Neuron (in vitro differentiated cells): ENCODE results near the gene HADH.

Experiments used
- H2AFZ ChIP-seq: one replicate; pipeline ENCODE4 v1.6.1; 2013; ENCODE audit warnings: low read depth, mild to moderate bottlenecking, inconsistent platforms, low read length, moderate library complexity
- H3K27me3 ChIP-seq: one replicate; pipeline ENCODE4 v1.6.1; 2013; ENCODE audit warnings: low read length; ENCODE audit not compliant: insufficient read depth
- H3K36me3 ChIP-seq: one replicate; pipeline ENCODE4 v1.6.1; 2013; ENCODE audit warnings: low read length; ENCODE audit not compliant: insufficient read depth
- H3K4me1 ChIP-seq: one replicate; pipeline ENCODE4 v1.6.1; 2013; ENCODE audit warnings: low read length; ENCODE audit not compliant: insufficient read depth
- H3K4me3 ChIP-seq: 2 replicates; pipeline ENCODE4 v1.5.1; 2013; ENCODE audit warnings: mild to moderate bottlenecking, low read length, moderate library complexity
- H3K9me3 ChIP-seq: one replicate; pipeline ENCODE4 v1.6.1; 2013; ENCODE audit warnings: low read length

Gene HADH

DNA sequence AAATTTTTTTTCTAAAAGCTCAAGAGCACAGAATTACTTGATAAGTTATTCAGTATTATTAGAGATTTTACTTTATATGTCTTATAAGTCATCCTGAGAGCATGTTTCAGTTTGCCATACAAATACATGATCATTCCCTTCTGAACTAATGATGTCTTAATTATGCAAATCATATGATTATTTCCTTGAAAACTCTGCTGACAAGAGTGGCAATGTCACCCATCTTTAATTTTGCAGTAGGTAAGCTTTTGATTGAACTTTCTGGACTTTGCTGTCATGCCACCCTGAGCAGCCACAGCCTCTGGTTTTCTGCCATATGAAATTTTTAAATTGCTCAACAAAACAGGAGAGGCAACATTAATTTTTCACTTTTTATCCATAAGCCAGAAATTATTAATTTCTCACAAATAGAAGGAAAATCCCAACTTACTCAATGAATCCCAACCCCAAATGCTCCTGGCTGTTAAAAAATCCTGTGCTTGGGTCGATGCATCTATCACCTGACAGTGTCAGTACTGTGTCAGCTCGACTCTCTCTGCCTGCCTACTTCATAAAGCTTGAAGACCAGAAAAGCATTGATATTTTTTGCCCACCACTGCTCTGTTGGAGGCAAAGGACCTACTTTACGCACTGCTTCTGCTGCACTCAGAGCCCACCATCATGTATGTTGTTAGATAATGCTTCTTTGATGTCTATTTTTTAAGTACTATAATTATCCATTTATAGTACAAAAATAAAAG is 11.6 kb upstream of the HADH start:
- no peak overlapping the region for H3K4me3 ChIP-seq
- H3K36me3 ChIP-seq: no peaks in the 10 kb centered on the region
- H2AFZ ChIP-seq: no peak overlapping the region
- no peaks in the 10 kb centered on the region for H3K27me3 ChIP-seq
- H3K9me3 ChIP-seq: no peaks in the 10 kb centered on the region
- no peaks in the 10 kb centered on the region for H3K4me1 ChIP-seq

DNA sequence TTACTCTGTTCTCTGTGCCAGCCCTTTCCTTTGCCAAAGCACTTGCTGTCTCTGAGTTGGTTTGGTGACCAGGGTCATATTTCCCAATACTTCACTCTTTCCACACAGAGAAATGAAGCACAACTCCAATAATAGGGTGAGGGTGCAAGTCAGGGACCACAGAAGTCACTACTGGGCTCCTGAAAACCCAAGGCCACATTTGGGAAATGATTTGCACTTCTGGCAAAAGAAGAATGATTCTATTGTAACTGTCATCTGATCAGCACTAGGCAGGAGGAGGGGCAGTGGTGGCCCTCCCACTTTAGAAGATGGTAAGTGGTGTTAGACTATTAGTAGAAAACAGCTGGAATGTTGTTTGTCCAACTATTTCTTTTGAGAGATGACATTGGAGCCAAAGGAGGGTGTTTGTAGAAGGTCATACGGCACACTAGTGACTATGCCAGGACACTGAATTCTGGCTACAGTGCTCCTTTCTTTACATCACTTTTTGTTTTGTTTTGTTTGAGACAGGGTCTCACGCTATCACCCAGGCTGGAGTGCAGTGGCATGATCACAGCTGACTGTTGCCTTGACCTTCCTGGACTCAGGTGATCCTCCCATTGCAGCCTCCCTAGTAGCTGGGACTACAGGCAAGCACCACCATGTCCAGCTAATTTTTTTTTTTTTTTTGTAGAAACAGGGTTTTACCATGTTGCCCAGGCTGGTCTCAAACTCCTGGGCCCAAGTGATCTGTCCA is 10.8 kb upstream of the HADH start:
- Histone ChIP-seq H3K4me1 (no peaks in the 10 kb centered on the region), H3K36me3 (no peaks in the 10 kb centered on the region), H3K27me3 (no peaks in the 10 kb centered on the region), H2AFZ (no peak overlapping the region), H3K4me3 (no peak overlapping the region), H3K9me3 (no peaks in the 10 kb centered on the region)

DNA sequence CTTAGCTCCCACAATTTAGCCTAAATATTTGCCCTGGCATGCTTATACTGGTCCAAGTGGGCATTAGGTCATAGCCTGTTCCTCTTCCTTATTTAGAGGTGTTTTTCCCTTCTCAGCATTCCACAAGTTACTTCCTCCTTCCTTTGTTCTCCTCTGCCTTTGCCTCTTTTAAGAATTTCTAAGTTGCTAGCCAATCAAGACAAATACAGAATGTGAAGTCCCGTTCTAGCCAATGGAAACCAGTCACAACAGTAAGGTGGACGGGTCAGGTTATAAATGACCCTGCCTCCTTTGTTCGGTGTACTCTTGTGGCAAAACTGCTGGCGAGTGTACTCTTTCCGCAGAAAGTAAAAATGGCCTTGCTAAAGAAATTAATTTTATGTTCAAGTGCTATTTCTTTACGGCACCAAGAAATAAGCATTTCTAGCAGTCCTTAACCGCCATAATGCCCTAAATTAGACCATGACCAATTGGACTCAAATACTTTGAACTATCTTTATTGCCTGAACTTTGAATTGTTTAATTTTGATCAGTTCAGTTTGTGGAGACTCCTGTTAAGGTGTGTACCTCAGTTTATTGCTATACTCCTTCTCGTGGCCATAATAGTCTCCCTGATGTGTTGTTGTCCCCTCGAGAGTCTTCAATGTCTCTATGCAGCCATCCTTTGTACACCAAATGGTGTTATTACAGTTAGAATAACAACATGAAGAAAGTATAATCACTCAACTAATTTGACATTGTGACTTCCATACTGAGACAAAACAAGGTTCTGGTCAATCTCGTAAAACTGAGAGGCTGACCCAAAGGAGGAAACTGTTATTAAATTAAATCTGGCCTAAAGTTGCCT is 1.6 kb upstream of the HADH start:
- Histone ChIP-seq H3K4me3 (no peak overlapping the region), H3K36me3 (no peaks in the 10 kb centered on the region), H2AFZ (no peak overlapping the region), H3K9me3 (no peaks in the 10 kb centered on the region), H3K4me1 (peaks cover 18% of the 10 kb centered on the region), H3K27me3 (no peaks in the 10 kb centered on the region)

DNA sequence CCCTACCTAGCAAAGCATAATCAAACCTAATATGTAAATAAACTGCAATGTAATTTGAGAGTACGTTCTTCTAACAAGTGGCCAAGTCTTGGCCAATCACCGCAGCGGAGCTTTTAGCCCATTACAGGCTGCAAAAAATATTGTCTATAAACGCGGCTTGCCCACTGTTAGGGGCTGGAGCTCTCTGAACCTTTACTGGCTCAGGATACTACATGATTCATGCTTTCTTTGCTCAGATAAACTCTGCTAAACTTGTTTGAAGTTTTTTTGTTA is 990 bp upstream of the HADH start:
- Histone ChIP-seq H3K4me1 (peaks cover 18% of the 10 kb centered on the region), H3K9me3 (no peaks in the 10 kb centered on the region), H3K4me3 (peak overlapping the region; percentile 95), H3K36me3 (no peaks in the 10 kb centered on the region), H2AFZ (no peak overlapping the region), H3K27me3 (no peaks in the 10 kb centered on the region)

DNA sequence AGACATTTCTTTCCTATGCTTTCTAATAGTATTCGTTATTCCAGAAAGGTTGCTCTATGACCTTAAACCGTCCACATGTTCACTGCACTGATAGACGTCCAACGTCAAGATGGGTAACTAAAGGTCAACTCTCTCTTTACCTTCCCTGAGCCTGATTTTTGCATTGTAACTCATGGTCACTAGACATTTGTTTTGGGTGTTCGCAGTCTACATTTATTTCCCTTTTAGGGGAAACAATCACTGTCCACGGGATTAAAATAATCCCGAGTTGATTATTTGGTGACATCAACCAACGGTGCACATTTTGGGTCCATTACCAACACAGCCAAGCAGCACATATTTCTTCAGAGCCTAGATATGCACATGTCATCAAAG is 540 bp upstream of the HADH start:
- H3K36me3 ChIP-seq: no peaks in the 10 kb centered on the region
- H2AFZ ChIP-seq: peak overlapping the region; percentile 49
- H3K4me3 ChIP-seq: peak overlapping the region; percentile 95
- H3K4me1 ChIP-seq: peaks cover 18% of the 10 kb centered on the region
- H3K9me3 ChIP-seq: no peaks in the 10 kb centered on the region
- no peaks in the 10 kb centered on the region for H3K27me3 ChIP-seq

DNA sequence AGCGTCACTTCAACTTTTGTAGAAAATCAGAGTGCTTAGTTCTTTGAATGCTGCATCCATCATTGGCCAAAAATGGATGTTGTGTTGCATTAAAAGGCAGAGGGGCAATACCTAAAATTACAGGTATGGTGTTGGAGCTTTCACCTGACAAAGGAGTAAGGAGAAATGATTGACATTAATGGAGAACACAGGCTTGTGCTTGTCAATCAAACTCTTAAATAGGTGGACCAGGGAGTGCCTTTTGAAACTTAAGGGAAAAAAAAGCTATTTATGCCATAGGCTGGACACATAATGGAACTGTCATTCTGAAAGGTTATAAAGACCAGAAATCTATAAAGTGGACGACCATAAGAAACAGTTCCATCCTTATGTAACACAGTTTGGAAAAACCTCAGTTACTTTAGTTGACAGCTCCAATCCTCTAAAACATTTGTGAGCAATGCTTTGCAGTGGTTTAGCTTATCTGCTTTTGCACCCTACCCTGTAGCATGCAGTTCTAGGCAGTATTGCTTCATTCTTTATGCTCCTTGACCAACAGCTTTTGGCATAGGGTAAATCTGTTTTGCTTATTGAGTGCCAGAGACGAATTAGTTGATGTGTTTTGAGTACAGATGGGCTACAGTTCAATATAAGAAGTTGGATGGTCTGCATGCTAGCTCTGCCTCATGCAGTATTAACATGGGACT is 2.4 kb downstream of the HADH start:
- H3K27me3 ChIP-seq: no peaks in the 10 kb centered on the region
- no peak overlapping the region for H2AFZ ChIP-seq
- peaks cover 18% of the 10 kb centered on the region for H3K4me1 ChIP-seq
- peaks cover 9% of the 10 kb centered on the region for H3K36me3 ChIP-seq
- no peak overlapping the region for H3K4me3 ChIP-seq
- H3K9me3 ChIP-seq: peaks cover 4% of the 10 kb centered on the region

DNA sequence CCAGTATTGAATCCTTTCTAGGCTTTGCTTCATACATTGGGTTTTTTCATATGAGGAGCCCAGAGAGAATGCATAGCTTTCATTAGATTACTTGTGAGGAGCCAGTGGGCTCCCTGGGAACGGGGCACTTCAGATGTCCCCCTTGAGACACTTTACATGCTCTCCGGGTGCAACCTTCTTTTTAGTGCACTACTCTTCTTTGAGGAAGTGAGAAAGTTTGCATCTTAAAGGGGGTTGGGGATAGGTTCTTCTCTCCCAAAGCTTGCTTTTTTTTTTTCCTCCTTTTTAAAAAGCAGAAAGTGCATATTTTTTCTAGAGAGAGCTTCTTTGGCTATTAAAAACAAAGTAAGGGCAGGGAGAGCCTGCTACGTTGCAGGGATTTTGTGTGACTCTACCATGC is 4.3 kb downstream of the HADH start:
- H3K4me1 ChIP-seq: peaks cover 12% of the 10 kb centered on the region
- H3K4me3 ChIP-seq: no peak overlapping the region
- H2AFZ ChIP-seq: no peak overlapping the region
- H3K36me3 ChIP-seq: peaks cover 9% of the 10 kb centered on the region
- H3K27me3 ChIP-seq: no peaks in the 10 kb centered on the region
- H3K9me3 ChIP-seq: peaks cover 4% of the 10 kb centered on the region

DNA sequence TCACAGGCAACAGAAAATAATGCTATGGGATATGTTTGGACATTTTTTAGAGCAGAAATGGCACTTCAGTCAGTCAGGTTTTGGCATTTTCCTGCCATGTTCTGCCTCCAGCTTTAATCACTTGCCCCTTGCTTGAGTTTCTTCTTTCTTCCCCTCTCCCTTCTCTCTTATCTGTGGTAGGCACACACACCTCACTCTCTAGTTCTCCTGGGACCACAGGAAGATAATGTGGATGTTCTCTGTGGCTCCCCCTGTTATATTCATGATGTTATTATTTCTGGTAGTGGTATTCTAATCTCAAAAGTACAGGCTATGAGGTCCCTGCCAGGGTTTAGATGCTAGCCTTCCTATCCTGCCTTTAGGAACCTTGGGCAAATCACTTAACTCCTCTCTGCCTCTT is 5.2 kb downstream of the HADH start:
- Histone ChIP-seq H3K4me3 (no peak overlapping the region), H2AFZ (no peak overlapping the region), H3K9me3 (peaks cover 4% of the 10 kb centered on the region), H3K27me3 (no peaks in the 10 kb centered on the region), H3K36me3 (peaks cover 9% of the 10 kb centered on the region), H3K4me1 (peaks cover 8% of the 10 kb centered on the region)

DNA sequence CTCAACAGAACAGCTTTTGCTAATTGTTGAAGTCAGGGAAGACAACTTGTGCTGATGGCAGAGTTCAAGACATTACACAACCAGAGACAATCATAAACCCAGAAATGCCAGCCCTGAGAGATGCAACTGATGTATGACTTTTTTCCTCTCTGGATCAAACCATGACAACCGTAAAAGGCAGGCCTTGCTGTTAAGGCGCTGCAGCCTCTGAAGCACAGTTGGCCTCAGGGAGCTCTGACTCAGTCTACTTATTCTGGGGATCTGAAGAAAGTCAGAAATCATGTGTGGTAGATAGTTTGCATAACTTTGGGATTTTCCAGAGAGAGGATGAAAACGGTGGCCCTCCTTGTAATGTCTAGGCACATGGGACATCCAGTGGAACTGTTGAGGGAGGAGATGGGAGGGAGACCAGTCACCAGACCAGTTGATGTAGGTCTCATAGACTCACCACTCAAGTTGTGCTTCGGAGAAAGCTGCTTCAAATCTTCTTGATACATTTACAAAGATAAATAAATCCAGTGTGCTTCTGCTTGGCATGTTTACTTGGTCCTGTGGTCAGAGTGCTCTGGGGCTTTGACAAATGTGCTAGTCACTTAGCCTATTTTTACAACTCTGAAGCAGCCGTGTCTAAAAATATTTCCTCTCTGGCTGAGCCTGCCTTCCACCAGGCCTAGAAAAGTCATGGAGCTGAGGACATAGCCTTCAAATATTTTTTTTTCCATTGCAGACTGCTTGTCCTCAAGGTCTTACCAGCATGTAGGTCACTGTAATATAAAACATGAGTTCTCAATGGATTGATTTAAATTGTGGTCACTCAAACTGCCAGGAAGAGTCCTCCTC is 7.5 kb downstream of the HADH start:
- Histone ChIP-seq H2AFZ (no peak overlapping the region), H3K36me3 (peaks cover 13% of the 10 kb centered on the region), H3K27me3 (no peaks in the 10 kb centered on the region), H3K4me1 (no peaks in the 10 kb centered on the region), H3K9me3 (peaks cover 8% of the 10 kb centered on the region), H3K4me3 (no peak overlapping the region)

DNA sequence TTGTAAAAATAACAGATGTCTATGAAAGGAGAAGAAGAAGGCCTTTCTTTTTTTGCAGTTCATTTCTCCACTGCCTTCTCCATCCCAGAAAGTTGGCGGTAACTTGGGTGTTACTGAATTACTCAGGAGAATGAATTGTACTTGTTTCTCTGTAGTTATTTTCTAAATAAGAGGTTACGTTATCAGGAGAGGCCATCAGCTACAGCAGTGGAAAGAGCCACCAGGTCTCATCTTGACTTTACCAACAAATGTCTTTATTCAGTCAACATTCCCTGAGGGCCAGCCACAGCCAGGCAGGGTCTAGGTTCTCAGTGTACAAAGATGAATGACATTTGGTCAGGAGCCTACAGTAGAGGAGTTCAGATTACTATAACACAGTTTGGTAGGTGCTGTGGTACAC is 8.1 kb downstream of the HADH start:
- H3K4me3 ChIP-seq: no peak overlapping the region
- H2AFZ ChIP-seq: no peak overlapping the region
- H3K4me1 ChIP-seq: no peaks in the 10 kb centered on the region
- H3K9me3 ChIP-seq: peaks cover 12% of the 10 kb centered on the region
- H3K36me3 ChIP-seq: peaks cover 13% of the 10 kb centered on the region
- no peaks in the 10 kb centered on the region for H3K27me3 ChIP-seq

DNA sequence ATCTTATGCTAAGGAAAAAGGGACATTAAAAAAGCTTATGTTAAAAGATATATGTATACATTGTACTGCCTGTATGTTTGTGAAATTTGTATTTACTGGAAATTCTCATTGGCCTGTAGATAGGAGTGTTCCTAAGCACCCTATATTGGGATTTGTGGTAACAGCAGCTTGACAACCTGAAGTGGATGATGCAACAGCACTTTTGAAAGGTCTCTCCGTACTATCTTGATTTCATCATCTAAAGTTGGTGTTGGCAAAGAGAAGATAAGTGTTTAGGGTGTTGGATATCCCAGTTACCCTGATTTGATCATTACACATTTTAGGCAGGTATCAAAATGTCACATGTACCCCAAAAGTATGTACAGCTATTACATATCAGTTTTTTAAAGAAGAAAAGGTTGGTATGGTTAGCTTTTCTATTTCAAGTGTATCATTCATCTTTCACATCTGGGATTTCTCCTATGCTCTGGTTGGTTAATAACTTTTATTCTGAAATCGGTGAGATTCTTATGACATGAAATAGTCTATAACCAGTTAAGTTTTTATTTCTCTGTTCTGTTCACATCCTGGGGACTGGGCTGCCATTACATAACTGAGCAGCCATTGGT is 10.3 kb downstream of the HADH start:
- Histone ChIP-seq H3K9me3 (peaks cover 12% of the 10 kb centered on the region), H2AFZ (no peak overlapping the region), H3K36me3 (peaks cover 13% of the 10 kb centered on the region), H3K4me1 (no peaks in the 10 kb centered on the region), H3K27me3 (no peaks in the 10 kb centered on the region), H3K4me3 (no peak overlapping the region)

DNA sequence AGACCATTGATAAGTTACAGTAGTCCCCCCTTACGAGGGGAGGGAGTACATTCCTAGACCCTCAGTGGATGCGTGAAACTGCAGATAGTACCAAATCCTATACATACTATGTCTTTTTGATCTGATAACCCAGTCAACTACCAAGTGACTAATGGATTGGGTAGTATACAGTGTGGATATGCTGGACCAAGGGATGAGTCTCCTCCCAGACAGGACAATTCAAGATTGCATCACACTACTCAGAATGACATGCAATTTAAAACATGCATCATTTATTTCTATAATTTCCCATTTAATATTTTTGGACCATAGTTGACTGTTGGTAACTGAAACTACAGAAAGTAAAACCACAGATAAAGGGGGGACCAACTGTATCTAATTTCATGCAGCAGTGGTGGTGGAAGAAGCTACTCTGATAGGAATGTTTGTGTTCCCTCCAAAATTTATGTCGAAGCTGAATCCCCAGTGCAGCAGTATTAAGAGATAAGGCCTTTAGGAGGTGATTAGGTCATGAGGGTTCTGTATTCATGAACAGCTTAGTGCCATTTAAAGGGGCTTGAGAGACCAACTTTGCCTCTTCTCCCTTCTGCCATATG is 11.9 kb downstream of the HADH start:
- H3K4me3 ChIP-seq: no peak overlapping the region
- H3K4me1 ChIP-seq: no peaks in the 10 kb centered on the region
- H2AFZ ChIP-seq: no peak overlapping the region
- H3K36me3 ChIP-seq: peaks cover 7% of the 10 kb centered on the region
- H3K9me3 ChIP-seq: peaks cover 8% of the 10 kb centered on the region
- H3K27me3 ChIP-seq: no peaks in the 10 kb centered on the region
